CD4-positive, alpha-beta T cell treated with Interleukin-12 subunit alpha and Interleukin-12 subunit beta, for 1 hour (primary cell): ENCODE results near the gene TTC3.

Experiments used
- DNase-seq: peaks from one replicate; pipeline ENCODE4 v3.0.0-alpha.2; 2020

TTC3 gene

GRCh38 chr21:37060296-37060695, 12.8 kb upstream of the TTC3 start:
- DNase-seq = no peak

DNA sequence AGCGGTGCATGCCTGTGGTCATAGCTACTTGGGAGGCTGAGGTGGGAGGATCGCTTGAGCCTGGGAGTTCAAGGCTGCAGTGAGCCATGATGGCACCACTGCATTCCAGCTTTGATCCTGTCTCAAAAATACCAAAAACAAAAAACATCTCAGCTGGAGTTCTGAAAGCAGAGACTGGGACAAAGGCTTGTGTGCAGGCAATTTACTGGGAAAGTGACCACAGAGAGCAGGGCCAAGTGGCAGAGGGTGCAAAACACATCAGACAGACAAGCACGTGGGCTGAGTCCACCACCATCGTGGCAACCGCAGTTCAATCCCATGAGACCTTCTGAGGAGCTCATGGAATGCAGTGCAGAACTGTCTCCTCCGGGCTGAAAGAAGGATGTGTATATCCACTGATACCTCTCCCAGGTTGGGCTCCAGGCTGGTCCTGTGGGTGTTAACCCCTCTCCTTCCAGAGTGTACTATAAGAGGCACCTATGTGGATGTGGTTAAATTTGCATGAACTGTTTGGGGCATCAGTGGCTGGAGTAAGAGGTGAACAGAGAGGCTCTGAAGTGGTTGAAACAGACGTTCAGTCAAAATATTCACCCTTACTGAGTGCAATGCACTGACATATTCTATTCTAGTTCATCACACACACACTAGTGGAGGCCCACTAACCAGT, 11.0 kb upstream of the TTC3 start:
- no peak for DNase-seq

DNA sequence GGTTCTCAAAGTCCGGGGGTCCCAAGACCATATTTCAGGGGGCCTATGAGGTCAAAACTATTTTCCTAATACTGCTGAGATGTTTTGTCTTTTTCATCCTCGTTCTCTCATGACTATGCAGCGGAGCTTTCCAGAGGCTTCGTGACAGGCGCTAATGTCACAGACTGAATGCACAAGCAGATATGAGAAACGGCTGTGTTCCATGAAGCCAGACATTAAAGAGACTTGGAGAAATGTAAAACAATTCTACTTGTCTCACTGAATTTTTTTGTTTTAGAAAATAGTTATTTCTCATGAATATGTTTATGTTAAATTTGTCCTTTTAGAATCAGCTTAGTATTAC, 10.5 kb upstream of the TTC3 start:
- DNase-seq = no peak

- no peak for DNase-seq
Observed at GRCh38 chr21:37063433-37063832, 9.6 kb upstream of the TTC3 start.

GRCh38 chr21:37064841-37065240, 8.2 kb upstream of the TTC3 start:
- DNase-seq = no peak

DNA sequence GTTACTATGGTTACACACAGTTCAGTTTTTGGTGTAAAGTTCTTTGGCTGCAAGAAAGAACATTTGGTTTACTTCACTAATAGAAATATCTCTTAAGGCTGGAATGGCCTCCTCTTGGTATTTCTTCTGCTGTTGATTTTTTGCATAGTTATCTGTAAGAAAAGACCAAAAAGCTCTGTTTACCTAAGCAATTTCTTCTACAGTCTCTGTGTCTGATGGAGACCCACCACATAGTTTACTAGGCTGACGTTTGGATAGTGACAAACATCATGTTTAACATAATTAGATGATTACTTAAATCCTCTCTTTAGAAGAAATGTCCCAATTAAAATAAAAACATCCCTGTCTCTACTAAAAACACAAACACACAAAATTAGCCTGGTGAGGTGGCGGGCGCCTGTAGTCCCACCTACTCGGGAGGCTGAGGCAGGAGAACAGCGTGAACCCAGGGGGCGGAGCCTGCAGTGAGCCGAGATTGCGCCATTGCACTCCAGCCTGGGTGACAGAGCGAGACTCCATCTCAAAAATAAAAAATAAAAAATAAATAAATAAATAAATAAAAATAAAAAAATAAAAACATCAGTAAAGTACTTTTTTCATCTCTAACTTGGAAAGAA, 7.4 kb upstream of the TTC3 start:
- DNase-seq = no peak

DNA sequence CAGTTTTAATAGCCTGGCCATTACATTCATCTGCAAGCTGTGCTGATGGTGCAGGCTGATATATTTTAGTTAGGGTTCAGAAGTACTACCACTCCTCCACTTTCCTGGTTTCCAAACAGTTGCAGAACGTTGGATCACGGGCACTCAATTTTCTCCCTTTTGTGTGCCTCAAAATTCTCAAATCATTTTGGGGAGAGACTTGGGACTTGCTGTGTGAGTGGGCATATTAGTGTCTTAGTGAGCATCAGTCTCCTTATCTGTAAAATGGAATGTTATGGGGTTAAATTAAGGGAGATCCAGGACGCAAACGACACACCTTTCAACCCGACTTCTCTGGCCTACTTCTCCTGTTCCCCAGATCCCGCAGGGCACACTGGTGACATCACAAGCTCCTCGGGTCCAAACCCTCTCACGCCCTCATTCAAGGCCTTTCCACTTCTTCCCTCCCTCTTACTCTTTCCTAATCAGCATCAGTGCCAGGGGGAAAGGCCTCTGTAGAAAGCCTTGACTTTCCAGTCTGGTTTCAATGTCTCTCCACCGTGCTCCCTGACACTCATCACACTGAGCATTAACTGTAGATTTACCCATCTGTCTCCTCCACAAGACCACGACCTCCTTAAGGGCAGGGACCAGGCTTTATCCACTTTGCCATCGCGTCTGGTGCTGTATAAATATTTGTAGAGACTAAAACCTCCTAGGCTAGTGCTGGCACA, 1.3 kb upstream of the TTC3 start:
- no peak for DNase-seq

DNA sequence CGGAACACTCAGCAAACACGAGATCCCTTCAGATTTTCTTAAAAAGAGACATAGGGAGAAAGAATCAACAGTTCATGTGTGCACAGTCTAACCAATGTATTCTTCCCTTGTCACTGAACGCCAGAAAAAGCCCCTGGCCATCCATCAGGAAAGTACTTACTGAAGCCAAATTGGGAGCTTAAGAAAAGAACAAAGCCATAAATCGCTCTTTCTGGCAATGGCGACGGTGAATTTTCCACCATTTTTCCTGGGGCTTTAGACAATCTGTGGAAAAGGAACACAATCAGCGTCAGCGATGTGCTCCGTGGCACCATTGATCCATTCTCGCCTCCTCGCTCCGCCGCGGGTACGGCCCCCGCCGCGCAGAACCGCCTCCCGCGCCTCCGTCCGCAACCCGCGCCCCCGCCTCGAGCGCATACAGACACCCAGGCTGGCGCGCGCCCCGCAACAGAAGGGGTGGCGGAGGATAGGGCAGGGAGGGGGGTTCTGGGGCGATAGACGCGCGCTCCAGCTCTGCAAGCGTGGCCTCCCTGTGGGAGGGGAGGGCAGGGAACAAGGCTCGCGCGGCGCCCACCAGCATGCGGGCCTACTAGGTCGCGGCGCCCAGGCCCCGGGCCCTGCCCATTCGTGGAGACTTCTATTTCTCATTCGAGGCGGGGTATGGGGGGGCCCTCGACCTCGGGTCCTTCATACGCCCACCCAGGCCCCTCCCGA, 623 bp upstream of the TTC3 start:
- peak; percentile 83 for DNase-seq

- peak; percentile 67 for DNase-seq
Observed at GRCh38 chr21:37073417-37074196, 553 bp downstream of the TTC3 start.

GRCh38 chr21:37074197-37074510, 1.1 kb downstream of the TTC3 start:
- DNase-seq = no peak

DNA sequence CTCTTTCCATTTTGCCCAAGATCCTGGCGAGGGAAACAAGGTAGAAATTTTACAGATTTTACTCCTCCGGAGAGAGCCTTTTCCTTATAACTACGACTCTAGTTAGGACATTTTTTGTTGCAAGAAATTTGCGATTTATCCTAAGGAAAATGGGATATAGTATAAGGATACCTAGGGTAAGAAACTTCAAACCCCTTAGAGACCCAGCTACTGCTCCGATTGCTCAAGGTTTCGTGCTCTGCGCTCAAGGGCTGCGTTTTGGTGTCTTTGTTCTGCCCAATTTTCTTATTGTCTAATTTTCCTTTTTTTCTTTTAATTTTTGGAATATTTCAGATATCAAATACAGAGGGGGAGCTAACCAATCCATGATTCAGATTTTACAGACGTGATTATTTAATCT, 1.5 kb downstream of the TTC3 start:
- no peak for DNase-seq

DNA sequence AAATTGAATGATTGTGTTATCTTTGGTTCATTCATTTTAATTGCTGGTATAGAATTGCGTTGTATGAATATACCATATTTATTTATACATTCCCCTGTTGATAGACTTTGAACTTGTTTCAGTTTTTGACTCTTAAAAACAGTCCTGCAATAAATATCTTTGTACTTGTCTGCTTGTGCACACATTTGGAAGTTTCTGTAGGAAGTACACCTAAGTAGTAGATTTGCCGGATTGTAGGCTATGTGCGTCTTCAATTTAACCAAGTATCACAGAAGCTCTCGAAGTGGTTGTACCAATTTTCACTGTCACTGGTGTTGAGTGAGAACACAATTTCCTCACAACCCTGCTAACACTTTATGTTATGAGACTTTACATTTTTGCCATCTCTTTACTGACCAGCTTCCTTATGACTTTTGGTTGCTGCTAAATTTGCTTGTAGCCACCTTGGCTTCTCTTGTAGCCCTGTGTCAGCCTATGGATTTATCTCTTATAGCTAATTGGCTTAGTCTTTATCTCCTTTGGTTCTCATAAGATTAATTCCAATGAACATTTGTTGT, 2.2 kb downstream of the TTC3 start:
- DNase-seq = no peak

DNA sequence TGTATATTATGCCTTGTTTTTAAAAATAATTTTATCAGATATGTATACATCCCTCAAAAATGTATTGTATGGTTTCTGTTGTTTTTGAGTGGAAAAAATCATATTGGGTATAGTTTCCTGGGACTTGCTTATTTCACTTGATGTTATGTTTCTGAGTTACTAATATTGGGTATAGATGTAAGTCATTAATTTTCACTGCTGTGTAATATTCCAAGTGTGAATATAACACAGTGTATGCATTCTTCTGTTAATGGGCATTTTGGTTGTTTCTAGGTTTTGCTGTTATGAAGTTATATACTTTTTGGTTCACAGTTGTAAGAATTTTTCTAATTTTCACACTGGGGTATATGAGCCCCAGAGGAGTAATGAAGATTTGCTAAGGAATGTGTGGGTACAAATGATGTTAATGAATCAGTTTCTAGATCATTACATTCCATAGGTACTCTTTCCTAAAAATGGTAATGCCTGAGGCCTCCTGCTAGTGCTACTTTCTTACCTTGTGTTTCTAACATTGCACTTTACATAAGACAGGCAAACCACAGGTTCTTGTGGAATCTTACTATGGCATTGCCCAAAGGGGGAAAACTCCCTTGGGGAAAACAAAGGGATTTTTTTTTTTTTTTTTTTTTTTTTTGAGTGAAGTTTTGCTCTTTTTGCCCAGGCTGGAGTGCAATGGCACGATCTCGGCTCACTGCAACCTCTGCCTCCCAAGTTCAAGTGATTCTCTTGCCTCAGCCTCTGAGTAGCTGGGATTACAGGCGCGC, 3.2 kb downstream of the TTC3 start:
- no peak for DNase-seq

DNA sequence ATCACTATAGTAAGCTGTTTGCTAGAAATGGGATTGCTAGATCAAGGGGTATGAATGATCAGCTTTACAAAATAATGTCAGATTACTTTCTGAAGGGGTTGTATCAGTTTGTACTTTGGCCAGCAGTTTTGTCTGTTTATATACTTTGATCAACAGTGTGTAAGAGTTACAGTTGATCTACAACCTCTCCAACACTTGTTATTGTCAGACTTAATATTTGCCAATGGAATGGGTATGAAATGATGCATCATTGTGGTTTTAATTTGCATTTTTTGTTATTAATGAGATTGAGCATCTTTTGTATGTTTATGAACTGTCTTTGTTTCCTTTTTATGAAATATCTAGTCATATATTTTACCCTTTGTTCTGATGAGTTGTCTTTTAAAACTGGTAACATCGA, 4.3 kb downstream of the TTC3 start:
- no peak for DNase-seq

- no peak for DNase-seq
Observed at GRCh38 chr21:37079211-37079824, 6.3 kb downstream of the TTC3 start.

DNA sequence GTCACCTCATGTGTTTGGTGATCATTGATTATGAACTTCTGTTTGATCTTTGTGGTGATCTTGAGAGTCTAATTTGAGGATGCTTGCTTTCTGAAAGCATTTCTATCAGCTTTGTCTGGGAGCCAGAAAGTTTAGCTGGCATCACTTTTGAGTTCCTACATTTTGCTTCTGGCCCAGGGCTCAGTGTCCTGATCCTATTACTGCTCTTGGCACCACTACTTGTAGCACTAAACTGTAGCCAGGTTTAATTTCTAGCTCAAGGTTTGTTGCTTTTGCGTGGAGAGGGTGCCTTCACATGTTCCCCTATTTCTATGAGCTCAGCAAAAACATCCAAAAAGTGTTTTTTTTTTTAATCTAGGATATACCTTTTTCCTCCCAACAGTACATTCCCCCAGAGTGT, 9.3 kb downstream of the TTC3 start:
- no peak for DNase-seq

DNA sequence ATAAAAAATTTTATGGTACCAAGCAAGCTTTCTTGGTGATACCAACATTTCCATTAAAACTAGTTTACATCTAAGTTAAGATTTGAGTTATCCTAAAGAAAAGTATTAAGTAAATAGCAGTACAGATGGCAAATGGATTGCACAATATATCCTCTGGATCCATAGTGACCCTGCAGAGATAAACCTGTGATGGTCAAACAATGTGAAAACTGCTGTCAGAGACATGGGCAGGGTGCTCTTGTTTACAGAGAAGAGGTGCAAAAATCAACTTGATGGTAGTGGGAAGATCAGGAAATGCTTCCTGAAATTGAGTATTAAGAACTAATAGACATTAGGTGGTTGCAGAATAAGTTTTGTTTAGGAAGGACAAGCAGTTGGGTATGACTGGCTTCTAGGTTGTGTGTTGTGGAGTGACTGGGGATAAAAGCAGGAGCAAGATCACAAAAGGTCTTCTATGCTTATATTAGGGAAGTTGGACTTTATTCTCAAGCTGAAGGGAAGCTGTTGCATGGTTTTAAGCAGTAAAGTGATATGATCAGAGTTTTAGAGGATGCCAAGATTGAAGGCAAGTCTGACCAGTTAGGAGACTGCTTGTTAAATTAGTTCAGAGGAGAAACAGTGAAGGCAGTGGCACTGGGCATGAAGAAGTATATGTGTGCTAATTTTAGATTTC, 9.9 kb downstream of the TTC3 start:
- no peak for DNase-seq

GRCh38 chr21:37085726-37086125, 12.7 kb downstream of the TTC3 start:
- no peak for DNase-seq

DNA sequence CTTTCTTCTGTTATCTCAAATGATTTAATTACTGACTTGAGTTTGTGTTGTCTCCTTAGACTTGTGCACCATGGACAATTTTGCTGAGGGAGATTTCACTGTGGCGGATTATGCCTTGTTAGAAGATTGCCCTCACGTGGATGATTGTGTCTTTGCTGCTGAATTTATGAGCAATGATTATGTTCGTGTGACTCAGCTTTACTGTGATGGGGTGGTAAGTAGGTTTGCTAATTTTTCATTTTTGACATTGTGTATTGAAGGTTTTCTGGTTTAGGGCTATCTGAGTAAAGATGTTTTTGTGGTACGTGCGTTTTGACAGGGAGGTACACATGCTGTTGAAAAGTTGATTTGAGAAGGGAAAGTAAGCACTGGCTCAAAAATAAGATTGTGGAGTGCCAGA, 14.1 kb downstream of the TTC3 start:
- DNase-seq = no peak

GRCh38 chr21:37088186-37088735, 15.2 kb downstream of the TTC3 start:
- DNase-seq = no peak

DNA sequence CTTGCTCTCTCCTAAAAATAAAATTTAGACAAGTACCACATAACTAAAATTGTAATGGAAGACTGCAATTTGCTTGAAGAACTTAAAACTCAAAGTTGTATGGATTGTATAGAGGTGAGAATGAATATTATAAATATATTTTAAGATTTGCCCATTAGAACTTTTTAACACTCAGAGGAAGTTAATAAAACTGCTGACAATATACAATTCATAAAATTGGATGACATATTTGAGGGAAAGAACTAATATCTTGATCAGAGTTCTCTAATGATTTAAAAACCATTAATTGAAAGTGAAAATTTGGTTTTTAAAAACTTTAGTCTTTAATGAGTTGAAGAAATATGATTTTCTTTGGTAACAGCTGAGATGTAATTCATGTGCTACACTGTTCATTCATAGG, 20.9 kb downstream of the TTC3 start:
- no peak for DNase-seq
